Stimulated activated CD8-positive, alpha-beta memory T cell treated with anti-CD3 and anti-CD28 coated beads, Interleukin-15, amount 100 ng/mL, for 48 hours (primary cell): ENCODE results near the gene BRINP3.

Experiments used
- DNase-seq, 2 donors: peaks; one replicate each; pipeline ENCODE4 v3.0.0-alpha.2; 2020; ENCODE audit warnings: low read depth in 2 of 2

The BRINP3 gene

DNA sequence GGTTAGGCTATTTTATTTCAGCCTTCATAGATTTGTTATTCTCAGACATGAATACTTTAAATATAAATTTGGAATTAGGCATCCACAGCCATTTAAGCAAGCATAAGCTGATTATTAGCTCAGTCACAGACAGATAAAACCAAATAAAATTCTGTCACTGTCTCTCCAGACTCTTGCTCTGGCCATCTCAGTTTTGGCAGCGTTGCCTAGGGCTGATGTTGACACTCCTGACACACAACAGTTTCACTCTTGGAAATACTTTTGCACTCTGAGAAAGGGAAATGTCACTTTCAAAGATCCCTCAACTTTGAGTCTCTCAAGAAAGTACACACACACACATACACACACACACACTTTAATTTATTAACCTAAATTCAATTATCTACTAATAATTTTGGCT is 372.7 kb downstream of the BRINP3 start:
- no peak for DNase-seq

DNA sequence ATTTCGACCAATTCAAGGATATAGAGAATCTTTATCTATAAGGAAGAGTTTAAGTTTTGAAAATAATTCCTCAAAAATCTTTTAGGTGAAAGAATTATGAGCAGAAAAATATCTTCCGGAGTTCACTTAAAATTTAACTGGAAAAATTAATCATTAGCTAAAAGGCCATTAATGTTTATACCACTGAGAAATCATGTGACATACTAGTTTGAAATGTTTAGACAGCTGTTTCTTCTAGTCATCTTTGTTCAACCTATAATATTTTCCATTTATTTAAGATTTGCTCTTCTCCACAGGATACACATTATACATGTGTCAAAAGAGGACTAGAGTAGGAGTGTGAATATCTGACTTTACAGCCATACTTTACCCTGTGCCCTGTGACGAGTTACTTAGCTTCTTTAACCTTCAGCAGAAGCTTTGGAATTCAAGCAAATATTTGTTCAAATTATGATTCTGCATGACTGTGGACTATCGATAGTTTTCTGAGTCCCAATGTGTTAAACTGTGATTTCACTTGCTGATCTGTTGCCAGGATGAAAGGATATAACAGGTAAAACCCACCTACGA is 374.8 kb downstream of the BRINP3 start:
- DNase-seq, result no peak

DNA sequence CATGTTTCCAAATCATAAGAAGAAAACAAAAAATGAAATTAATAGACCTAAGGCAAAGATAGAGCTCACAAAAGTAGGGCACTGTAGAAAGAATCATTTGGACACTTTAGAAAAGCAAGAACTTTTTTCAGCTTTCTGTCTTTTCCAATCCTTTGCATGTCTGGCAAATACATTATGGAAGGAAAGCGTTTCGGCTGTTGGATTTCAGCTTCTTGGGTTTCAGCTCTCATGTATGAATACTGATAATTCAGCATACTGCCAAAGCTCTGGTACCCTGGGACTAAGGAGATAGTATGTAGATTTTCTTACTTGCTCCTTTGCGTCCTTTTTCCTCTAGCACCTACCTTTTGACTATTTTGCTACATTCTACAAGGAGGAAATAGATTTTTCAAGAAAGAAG is 375.9 kb downstream of the BRINP3 start:
- no peak for DNase-seq

DNA sequence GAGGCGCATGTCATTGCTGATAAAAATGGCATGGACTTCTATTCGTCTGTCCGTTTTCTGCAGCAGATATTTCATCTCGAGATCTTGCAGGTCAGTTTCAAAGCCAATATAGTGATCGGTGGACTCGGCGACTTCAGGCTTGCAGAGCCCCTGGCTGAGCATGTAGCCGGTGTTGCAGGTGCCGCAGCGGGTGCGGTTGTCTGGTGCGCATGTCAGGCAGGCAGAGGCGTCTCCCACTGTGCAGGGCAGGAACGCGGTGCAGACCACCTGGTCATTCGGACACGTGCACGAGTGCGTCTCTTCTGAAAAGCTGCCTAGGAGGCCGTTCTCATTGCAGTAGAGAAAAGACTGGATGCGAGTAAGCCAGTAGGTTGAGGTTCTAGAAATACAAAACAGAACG is 378.9 kb downstream of the BRINP3 start:
- no peak for DNase-seq

DNA sequence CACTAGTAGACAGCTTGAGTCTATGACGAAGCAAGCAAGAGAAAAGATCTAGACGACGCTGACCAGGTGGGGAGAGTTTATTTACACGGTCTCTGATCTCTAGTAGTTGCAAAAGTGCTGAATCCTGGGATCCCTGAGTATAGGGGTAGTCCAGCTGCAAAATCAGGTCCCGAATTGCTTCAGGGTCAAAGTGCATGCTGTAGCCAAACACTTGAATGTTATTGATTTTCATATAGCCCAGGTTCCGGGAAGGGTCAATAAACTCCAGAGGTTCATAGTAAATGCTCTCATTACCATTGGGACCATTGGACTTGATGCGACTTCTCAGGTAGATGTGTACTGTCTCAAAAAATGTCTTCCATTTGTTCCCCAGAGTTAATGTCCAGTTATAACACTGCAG is 379.6 kb downstream of the BRINP3 start:
- DNase-seq, result no peak

DNA sequence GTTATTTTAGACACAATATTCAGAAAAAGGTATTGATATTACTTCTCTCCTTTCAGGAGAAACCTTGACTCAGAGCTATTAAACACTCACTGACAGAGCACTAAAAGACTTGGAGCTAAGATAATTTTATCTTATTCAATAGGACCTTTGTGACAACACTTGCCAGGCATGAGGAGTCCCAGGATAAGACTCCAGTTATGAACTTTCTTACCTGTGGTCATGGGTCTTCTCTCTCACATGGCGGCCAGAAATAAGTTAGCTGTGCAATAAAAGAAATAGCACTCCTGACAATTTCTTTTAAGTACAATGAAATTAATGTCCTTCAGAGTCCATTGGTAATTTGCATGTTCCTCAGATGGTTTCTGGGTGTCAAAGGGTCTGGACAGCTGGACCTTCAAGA is 382.1 kb downstream of the BRINP3 start:
- DNase-seq, result no peak

DNA sequence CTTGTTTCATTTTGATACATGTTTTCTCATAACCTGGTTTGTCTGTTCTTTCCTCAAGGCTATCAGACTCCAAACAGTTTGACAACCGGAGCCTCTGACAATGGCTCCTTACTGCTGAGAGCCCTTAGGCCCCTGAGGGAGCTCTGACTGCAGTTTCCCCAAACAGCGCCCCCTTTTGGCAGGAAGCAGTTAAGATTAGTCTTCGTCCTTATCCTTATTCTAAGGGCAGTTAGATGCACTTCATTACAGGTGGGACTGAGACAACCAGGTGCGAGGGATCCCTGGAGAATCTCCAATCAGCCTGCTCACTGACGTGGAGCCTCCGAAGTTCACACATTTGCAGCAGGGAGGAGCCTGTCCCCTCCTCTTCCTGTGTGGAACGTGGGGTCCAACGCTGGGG is 393.1 kb downstream of the BRINP3 start:
- no peak for DNase-seq

DNA sequence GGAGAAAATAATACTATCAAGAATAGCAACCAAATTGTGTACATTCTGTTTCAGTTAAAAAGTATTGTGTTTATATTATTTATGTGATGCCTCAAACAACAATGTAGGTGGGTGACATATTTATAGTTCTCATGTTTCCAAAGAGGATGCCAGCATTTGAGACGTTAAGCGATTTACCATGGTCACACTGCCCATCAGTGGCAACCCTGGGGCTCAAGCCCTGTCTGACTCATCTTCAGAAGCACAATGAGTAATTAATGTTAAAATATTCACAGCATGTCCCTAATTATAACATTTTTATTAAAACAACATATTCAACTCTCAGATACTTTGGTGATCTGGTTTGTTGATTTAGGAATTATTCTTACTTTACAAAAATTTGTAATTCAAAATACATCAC is 409.4 kb downstream of the BRINP3 start:
- DNase-seq, result no peak

DNA sequence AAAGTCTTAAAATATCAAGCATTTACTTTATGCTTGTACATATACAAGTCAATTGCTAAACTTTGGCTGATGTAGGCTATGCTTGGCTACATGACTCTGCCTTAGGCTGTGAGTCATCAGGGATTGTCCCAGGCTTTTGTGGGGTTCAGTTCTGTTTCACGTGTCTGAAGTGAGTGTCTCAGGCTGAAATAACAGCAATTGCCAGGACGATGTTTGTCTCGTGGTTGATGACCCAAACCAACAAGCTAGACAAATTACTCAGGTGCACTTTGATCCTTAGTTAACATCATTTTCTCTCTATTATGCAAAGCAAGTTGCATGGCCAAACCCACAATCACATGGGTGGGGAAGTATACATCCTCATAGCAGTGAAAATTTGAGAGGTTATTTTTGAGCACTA is 410.1 kb downstream of the BRINP3 start:
- DNase-seq, result no peak

DNA sequence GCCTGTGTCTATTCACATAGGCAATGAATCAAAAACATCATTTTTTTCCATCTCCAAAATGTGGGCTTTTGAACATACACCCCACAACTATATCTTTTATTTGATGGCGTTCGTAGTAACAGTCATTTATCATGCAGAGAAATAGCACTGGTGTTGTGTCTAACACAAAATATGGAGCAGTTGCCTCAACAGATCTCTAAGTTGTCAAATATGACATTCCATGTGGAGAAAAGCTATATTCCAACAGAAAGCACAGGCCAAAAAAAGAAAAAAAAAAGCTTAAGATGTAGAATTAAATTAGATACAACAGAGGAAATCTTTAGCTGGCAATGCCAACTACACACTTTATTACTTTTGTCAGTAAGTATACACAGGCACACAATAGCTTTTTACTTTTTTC is 411.7 kb downstream of the BRINP3 start:
- no peak for DNase-seq

DNA sequence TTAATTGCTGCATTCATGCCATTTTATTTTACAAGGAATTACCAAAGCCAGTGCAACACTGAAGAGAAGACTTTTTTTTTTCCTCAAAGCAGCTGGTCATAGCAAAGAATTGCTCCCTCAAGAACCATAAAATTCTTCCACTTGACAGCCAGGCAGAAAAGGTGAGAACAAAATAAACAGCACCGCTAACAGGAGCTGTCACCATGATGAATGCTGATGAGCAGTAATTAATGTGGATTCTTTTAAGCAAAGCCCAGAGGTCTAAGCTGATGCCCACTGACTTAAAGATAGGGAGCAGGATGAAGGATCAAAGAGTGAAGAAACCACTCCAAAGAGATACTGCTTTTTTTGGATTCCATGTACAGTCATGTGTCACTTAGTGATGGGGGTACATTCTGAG is 428.4 kb downstream of the BRINP3 start:
- DNase-seq, result no peak
